Thoracic aorta (tissue), 2 donors: Measurements from ENCODE around the gene MTUS2. TPM values are rescaled to one million over a fixed set of nuclear protein-coding genes. Genes with fewer than 3 reads are reported as not detected.

ENCODE experiments used
- ATAC-seq: fragments of 150-250 bp; one replicate; pipeline ENCODE4 v1.8.0; 2017; ENCODE audit warnings: low read depth; ENCODE audit not compliant: insufficient number of reproducible peaks, low FRiP score
- DNase-seq: peaks from one replicate; pipeline ENCODE4 v3.0.0-alpha.2; 2020; ENCODE audit warnings: low spot score
- H3K27ac ChIP-seq, 2 donors: fragments of 200-600 bp; sonication (generic); 1 replicate in 1 of 2; 2 replicates in 1 of 2; pipeline ENCODE4 v1.5.1; 2016; ENCODE audit warnings: mild to moderate bottlenecking in 2 of 2, moderate library complexity in 2 of 2
- H3K27me3 ChIP-seq: fragments of 200-600 bp; sonication (generic); replicated peaks from 2 replicates; pipeline ENCODE4 v1.6.0; 2016; ENCODE audit warnings: mild to moderate bottlenecking; ENCODE audit not compliant: insufficient read depth
- H3K36me3 ChIP-seq: fragments of 200-600 bp; sonication (generic); one replicate; pipeline ENCODE4 v1.5.1; 2016
- H3K4me1 ChIP-seq, 2 donors: fragments of 200-600 bp; sonication (generic); 1 replicate in 1 of 2; 2 replicates in 1 of 2; pipeline versions ENCODE4 v1.5.1 to v1.6.0; 2016; ENCODE audit warnings: low read depth in 2 of 2, mild to moderate bottlenecking in 1 of 2; ENCODE audit not compliant: control insufficient read depth in 1 of 2
- H3K4me3 ChIP-seq: fragments of 200-600 bp; sonication (generic); 2 replicates; pipeline ENCODE4 v1.5.1; 2016; ENCODE audit warnings: mild to moderate bottlenecking
- H3K9me3 ChIP-seq: fragments of 200-600 bp; sonication (generic); 2 replicates; pipeline ENCODE4 v1.5.1; 2016
- total RNA-seq, 2 donors: library from RNA; depleted of rRNA; stranded (reverse); fragments of >200 nt; gene quantifications; one replicate each; pipeline versions ENCODE4 v1.1.0 to v1.2.3, GENCODE V29; 2016
- TF ChIP-seq, protein P1 (sequence below): fragments of 200-600 bp; sonication (generic); IDR thresholded peaks from one replicate; pipeline ENCODE4 v1.5.1; 2019; ENCODE audit warnings: antibody characterized with exemption

The MTUS2 gene
- total RNA-seq, 2 donors from 2014 or later = 14.9 to 26.4 TPM

DNA sequence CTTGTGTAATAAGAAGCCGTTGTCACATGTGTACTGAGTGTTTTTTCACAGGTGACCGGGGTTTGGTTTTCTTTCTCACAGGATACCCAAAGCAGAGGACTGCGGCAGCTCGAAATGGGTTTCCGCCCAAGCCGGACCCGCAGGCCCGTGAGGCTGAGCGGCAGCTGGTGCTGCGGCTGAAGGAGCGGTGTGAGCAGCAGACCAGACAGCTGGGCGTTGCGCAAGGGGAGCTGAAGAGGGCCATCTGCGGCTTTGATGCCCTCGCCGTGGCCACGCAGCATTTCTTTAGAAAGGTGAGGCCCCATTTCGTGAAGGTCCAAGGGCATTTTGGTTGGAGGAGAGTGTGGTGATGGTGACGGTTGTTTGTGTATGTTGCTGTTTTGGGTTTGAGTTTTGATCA lies 539.0 kb downstream of the MTUS2 start:
- peaks cover 0 to 24% of the 10 kb centered on the region in 2 donors for H3K4me1 ChIP-seq
- DNase-seq (no peak), ATAC-seq (no peak)
- no peaks in the 10 kb centered on the region for H3K36me3 ChIP-seq
- H3K27ac ChIP-seq = no peak overlapping the region
- H3K4me3 ChIP-seq = no peak overlapping the region
- no peaks in the 10 kb centered on the region for H3K9me3 ChIP-seq
- H3K27me3 ChIP-seq = no peaks in the 10 kb centered on the region
- TF ChIP-seq, protein P1, sequence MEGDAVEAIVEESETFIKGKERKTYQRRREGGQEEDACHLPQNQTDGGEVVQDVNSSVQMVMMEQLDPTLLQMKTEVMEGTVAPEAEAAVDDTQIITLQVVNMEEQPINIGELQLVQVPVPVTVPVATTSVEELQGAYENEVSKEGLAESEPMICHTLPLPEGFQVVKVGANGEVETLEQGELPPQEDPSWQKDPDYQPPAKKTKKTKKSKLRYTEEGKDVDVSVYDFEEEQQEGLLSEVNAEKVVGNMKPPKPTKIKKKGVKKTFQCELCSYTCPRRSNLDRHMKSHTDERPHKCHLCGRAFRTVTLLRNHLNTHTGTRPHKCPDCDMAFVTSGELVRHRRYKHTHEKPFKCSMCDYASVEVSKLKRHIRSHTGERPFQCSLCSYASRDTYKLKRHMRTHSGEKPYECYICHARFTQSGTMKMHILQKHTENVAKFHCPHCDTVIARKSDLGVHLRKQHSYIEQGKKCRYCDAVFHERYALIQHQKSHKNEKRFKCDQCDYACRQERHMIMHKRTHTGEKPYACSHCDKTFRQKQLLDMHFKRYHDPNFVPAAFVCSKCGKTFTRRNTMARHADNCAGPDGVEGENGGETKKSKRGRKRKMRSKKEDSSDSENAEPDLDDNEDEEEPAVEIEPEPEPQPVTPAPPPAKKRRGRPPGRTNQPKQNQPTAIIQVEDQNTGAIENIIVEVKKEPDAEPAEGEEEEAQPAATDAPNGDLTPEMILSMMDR = no peak

DNA sequence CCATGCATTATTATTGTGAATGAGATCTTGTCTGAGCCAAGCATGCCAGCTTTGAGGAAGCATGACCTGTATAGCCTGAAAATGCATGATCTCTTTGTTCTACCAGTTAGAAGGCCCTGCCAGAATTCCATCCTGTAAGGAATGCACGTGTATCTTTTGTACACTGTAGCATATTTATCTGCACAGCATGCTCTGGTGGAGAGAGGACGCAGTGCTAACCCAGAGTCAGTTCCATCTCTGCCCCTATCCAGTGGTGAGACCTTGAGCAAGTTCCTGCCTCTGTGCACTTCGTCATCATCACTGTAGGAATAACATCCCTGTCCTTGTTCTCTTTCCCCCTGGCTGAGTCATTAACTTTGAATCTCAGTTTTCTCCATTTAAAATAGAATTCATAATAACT lies 541.6 kb downstream of the MTUS2 start:
- TF ChIP-seq, protein P1 = no peak
- ATAC-seq = no peak

DNA sequence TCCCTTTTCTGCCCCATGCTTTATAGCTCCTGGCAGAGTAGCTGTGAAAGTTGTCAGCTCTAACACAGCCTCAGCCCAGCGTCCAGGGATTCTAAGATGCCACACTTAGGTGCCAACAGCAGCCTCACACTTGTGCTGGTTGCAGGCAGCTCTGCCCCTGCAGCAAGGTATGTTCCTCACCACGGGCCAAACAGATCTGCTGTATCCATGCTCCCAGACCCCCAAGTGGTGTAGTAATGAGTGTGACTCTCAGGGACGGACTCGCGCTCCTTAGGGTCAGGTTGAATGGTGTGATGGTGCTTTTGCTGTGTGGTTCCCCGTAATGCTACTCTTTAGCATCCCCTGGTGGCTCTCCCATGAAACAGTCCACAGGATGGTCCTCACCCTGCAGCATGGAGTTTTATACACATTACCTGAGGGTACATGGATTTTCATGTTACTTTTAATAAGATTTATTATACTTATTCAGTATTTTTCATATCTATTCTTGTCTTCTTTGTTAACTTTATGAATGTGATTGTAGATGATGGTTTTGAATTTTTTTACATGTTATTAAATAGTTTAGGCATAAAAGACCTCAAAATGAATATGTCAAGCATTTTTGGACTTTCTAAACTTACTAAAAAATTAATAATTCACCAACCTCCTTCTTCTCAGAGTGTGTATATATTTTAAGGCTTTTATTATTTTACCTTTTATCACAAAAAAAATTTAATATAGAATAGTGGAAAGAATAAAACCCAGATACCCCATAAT lies 542.9 kb downstream of the MTUS2 start:
- TF ChIP-seq, protein P1 = peak; percentile 91
- DNase-seq = no peak
- H3K27me3 ChIP-seq = no peaks in the 10 kb centered on the region
- no peaks in the 10 kb centered on the region for H3K36me3 ChIP-seq
- H3K27ac ChIP-seq = peak overlapping the region in 1 of 2 donors; percentile 34
- H3K4me3 ChIP-seq = peak overlapping the region; percentile 60
- H3K4me1 ChIP-seq = peaks cover 0 to 24% of the 10 kb centered on the region in 2 donors
- H3K9me3 ChIP-seq = no peaks in the 10 kb centered on the region
- peak; percentile 69 for ATAC-seq

More for the DNA sequence above, 541.6 kb downstream of the MTUS2 start:
- Histone ChIP-seq H3K4me1 (peaks cover 0 to 24% of the 10 kb centered on the region in 2 donors), H3K27ac (peak overlapping the region in 1 of 2 donors; percentile 19), H3K9me3 (no peaks in the 10 kb centered on the region), H3K36me3 (no peaks in the 10 kb centered on the region), H3K27me3 (no peaks in the 10 kb centered on the region), H3K4me3 (no peak overlapping the region)
- DNase-seq = no peak

DNA sequence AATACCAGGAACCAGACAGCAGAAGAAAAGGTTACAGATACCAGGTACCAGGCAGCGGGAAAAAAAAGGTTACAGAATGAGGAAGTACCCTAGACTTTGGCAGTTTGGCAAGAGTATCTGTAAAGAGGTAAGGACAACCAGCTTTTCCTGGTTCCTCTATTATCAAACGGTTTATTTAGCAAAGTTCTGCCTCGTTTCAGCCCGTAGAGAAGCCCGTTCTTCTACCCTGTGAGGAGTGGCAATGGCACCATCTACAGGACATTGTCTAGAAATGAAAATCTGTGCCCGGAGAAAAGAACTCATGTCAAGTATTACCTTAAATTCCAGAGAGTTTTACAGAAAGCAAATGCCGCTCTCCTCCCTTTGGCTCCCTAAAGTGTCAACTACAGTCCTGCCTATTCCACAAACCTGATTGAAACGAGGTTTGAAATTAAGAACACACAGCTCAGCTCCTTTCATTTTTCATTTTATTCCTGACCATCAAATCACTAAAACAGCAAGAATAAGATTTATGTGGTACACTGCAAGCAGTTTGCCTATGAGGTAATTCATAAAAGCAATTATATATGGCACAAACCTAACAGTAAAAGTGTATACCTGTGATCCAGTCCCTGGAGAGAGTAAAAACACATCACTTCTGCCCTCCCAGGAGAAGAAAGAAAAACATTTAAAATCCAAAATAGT lies 549.1 kb downstream of the MTUS2 start:
- no peaks in the 10 kb centered on the region for H3K4me1 ChIP-seq
- no peak overlapping the region for H3K4me3 ChIP-seq
- no peaks in the 10 kb centered on the region for H3K36me3 ChIP-seq
- TF ChIP-seq, protein P1 = peak; percentile 48
- ATAC-seq (peak; percentile 29), DNase-seq (no peak)
- no peaks in the 10 kb centered on the region for H3K27me3 ChIP-seq
- no peak overlapping the region for H3K27ac ChIP-seq
- no peaks in the 10 kb centered on the region for H3K9me3 ChIP-seq

DNA sequence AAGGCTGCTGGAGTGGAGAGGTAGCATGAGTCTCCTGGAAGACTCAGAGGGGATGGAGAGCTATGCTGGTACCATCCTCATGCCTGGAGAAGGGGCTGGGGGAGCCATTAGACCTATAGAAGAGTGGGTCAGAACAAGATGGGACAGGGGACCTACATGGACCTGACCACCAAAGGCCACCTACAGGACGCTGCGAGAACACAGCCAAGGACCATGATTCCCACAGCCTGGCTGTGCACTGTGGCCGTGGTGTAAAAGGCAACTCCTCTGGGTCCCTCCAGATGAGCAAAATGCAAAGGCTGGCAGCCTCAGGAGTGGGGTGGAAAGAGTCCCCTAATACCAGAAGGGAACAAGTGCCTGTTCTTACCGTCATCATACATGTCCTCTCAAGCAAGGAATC lies 559.1 kb downstream of the MTUS2 start:
- ATAC-seq = no peak
- no peak for DNase-seq
- Histone ChIP-seq H3K27ac (no peak overlapping the region), H3K9me3 (no peaks in the 10 kb centered on the region), H3K36me3 (no peaks in the 10 kb centered on the region), H3K27me3 (no peaks in the 10 kb centered on the region), H3K4me3 (no peak overlapping the region), H3K4me1 (peaks cover 0 to 5% of the 10 kb centered on the region in 2 donors)
- TF ChIP-seq, protein P1 = no peak
